22Rv1 (cell line): ENCODE results near the gene BASP1.

Source experiments
- H3K27ac ChIP-seq: fragments of 450-650 bp; 2 replicates; pipeline ENCODE4 v1.5.1; 2017
- CTCF ChIP-seq: fragments of 450-650 bp; IDR thresholded peaks from 2 replicates; pipeline ENCODE4 v1.5.1; 2017; ENCODE audit warnings: mild to moderate bottlenecking
- ZFX ChIP-seq: fragments of 450-650 bp; IDR thresholded peaks from 2 replicates; pipeline ENCODE4 v1.6.1; 2017; ENCODE audit warnings: antibody characterized with exemption, borderline replicate concordance

Gene BASP1

GRCh38 chr5:17219006-17219422 lies 1.6 kb downstream of the BASP1 start:
- H3K27ac ChIP-seq, result no peak overlapping the region
- no peak for TF ChIP-seq ZFX
- no peak for TF ChIP-seq CTCF

DNA sequence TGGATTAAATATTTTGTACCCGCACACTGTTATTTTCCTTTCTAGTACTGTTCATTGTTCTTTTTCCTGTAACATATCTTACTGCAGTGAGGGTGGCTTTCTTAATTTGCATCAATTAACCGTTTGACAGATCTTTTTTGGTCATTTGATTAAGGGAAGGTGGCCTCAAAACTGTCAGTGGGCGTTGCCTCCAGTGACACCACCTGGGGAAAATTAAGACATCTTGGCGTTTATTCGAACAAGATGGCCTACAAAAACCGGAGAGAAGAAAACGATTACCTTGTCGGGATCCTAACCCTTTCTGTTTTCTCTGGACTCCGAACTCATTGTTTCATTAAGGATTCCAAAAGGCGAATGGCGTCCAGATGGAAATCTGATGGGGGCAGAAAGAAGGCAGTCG lies 2.0 kb downstream of the BASP1 start:
- no peak overlapping the region for H3K27ac ChIP-seq
- TF ChIP-seq CTCF (no peak), ZFX (no peak)

GRCh38 chr5:17219992-17220391 lies 2.6 kb downstream of the BASP1 start:
- no peak overlapping the region for H3K27ac ChIP-seq
- TF ChIP-seq ZFX (no peak), CTCF (no peak)

DNA sequence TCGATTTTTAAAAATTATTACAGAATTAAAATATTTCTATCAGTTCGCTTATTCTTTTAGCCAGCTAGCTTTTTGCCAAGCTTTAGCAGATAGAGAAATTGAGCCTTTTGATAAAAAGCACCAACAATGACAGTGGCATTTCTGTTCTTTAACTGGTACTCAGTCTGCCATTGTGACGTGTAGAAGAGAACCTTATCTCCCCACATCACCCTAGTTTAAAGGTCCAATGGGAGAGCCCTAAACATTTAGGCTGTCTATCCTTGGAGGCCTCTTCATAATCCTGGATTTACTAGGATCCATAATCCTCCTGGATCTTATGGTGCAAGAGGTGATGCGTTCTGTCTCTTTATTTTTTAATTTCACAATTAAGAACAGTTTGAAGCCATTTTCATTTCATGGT lies 3.0 kb downstream of the BASP1 start:
- TF ChIP-seq CTCF, result no peak
- no peak for TF ChIP-seq ZFX
- no peak overlapping the region for H3K27ac ChIP-seq

DNA sequence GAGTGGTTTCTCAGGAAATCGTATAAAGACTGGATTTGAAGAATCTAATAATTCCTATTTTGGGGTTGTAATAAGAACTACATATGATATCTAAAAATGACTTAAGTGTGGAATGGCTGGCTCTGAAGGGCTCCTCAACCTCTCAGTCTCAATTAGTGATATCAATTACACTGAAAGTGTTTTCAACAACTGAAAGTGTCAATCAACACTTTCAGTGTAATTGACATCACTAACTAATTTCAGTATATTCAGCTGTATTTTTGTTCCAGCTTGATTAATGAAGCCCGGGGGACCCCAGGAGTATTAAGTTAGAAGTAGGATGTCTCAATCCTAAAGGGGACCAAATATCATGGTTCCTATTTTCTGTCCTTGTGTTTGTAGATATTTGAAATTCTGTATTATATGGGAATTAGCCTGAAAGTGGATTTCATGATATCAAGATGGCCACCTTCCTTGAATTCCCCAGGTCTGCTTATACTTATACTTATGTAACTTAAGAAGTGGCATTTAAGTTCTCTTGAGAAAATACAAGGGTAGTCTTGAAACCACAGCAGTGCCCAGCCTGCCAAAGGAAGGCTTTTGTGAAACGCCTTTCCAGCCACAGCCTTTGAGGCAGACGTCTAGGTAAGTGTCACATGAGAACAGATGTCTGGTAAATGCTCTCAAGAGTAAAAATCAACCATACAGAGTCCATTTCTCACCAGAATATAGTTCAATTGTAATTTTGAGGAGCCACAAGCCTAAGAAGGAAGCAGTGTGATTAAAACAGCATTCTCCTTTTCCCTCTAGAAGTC lies 4.6 kb downstream of the BASP1 start:
- no peak overlapping the region for H3K27ac ChIP-seq
- no peak for TF ChIP-seq CTCF
- no peak for TF ChIP-seq ZFX

- no peak overlapping the region for H3K27ac ChIP-seq
- TF ChIP-seq CTCF (no peak), ZFX (no peak)
Observed at GRCh38 chr5:17222664-17223063, 5.2 kb downstream of the BASP1 start.

DNA sequence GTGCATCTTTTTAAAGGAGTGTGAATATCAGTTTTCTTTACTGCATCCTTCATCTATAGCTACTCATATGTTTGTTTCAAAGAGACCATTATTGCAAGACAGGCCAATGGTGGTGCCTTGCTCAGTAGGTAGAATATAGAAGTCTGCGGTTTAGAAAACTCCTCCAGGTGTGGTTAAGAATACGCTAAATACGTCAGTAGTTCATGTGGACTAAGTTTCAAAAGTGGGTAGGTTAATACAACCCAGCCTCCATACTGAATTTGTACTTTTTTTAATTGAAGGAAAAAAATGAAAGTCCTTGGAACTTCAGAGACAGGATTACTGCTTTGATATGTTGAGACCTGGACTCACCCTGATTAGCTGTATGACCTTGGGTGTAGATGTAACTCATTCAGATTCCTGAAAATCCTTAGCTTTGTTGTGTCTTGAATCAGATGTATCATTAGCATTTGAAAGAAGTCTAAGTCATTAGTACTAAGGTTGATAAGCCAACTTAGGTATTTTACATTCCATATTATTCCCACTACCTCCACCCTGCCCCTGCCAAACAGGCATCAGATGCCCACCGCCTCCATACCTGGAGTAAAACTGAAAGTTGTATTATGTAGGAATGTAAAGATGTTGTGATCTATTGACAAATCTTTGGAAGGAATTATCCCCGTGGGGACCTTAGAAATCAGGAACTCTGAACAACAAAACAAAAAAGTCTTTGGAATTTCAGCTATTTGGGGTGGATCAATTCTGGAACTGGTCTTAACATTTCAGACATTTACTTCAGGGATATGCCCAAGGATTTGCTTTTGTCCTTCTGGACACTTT lies 6.1 kb downstream of the BASP1 start:
- no peak overlapping the region for H3K27ac ChIP-seq
- no peak for TF ChIP-seq CTCF
- no peak for TF ChIP-seq ZFX
